Fibroblast of skin of abdomen (primary cell): ENCODE data around the gene CDC20.
"Not testable (repeated sequence)": the region's sequence is repeated elsewhere in the genome, so short reads cannot be mapped to it uniquely, and the experiment has no call there.

Experiments
- DNase-seq: peaks from one replicate; pipeline ENCODE4 v3.0.0-alpha.2; 2013

The CDC20 gene

GRCh38 chr1:43386676-43387075, 27.9 kb downstream of the CDC20 start:
- DNase-seq: no peak

DNA sequence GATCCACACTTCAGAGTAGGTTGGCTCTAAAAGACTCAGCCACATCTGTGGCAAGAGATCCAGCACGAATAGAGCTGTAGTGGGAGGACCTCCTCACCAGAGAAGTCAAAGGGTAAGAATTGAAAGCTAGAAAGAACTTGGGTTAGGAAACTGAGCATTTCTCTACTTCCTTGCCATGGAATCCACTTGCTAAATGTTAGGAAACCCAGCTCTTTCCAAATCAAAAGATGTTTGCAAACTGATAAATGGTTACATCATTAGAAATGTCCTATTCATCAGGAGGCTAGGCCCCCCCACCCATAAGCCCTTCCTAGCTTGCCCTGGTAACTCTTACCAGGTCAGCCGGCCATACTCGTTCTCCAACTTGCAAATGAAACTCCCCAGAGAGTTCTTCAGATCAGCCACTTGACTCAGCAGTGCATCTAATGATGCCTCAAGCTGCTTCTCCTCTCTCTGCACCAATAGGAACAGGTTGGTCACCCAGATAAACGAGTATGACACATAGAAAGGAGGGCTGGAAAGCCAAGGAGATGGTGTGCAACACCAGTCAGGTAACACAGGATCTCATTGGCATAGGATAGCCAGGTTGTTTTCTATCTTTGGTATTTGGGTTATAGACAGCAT, 29.3 kb downstream of the CDC20 start:
- DNase-seq: no peak

DNA sequence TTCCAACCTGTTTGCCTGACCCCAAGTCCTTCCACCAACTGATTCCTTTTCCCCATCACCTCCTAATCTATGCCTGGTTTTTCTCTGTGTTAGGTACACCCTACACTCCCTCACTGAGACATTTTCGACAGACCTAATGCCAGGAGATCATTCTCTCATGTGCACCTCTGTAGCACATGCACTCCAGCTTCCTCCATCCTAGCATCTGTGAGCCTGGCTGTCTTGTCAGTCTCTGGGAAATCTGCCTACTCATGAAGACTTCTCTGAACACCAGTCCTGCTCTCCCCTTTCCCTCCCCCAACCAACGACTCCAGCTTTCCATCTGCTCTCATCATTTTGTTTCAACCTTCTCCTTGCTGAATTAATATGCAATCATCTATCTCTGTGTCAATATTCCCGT, 29.8 kb downstream of the CDC20 start:
- no peak for DNase-seq

- peak; percentile 93 for DNase-seq
Measured at GRCh38 chr1:43389326-43390313, 30.8 kb downstream of the CDC20 start, which contains the start of the genes MED8 and SZT2. TSS of gene MED8 (minus strand) at chr1:43389800. CDS start at chr1:43389764, 36 bp downstream. TSS of gene SZT2 (plus strand) at chr1:43389899. CDS start at chr1:43389969, 70 bp downstream.

DNA sequence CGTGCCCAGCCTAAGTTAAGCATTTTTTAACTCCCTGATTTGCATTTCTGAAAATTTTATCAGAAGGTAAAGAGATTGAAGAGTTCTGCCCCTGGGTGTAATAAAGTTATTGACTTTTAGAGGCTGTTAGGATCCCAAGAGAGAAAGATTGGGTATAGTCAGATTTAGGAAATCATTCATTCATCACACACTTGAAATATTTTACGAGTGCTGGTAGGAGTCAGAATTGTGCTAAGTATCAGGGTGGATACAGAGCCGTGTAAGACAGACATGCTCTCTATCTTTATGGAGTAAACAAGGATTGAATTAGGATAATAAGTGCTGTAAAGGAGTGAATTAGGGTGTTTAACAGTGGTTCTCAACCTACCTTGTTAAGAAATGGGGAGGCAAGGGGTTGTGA, 33.9 kb downstream of the CDC20 start:
- DNase-seq: no peak

DNA sequence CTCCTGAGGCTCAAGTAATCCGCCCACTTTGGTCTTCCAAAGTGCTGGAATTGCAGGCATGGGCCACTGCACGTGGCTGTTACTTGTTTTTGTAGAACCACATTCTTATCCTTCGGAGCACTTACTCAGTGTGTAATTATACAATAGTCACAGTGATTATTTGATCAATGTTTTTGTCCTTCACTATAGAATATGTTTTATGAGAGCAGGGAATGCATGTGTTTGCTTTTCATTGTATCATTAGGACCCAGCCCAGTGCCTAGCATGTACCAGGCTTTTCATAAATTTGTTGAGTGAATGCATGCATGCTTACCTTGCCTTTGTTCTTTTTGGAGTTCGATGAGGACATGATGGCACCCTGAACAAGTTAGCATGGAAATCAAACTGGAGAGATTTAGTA, 36.7 kb downstream of the CDC20 start:
- no peak for DNase-seq

GRCh38 chr1:43396059-43396458, 37.3 kb downstream of the CDC20 start:
- DNase-seq: no peak

GRCh38 chr1:43398227-43398626, 39.4 kb downstream of the CDC20 start:
- DNase-seq: no peak

DNA sequence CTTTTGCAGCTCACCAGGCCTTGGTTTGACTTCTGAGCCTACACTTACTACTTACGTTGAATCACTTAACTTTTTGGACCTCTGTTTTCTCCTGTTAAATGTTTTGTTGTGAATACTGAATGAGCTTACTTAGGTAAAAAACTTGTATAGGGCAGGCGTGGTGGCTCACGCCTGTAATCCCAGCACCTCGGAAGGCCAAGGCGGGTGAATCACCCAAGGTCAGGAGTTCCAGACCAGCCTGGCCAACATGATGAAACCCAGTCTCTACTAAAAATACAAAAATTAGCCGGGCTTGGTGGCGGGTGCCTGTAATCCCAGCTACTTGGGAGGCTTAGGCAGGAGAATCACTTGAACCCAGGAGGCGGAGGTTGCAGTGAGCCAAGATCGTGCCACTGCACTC, 41.7 kb downstream of the CDC20 start:
- not testable (repeated sequence) for DNase-seq

DNA sequence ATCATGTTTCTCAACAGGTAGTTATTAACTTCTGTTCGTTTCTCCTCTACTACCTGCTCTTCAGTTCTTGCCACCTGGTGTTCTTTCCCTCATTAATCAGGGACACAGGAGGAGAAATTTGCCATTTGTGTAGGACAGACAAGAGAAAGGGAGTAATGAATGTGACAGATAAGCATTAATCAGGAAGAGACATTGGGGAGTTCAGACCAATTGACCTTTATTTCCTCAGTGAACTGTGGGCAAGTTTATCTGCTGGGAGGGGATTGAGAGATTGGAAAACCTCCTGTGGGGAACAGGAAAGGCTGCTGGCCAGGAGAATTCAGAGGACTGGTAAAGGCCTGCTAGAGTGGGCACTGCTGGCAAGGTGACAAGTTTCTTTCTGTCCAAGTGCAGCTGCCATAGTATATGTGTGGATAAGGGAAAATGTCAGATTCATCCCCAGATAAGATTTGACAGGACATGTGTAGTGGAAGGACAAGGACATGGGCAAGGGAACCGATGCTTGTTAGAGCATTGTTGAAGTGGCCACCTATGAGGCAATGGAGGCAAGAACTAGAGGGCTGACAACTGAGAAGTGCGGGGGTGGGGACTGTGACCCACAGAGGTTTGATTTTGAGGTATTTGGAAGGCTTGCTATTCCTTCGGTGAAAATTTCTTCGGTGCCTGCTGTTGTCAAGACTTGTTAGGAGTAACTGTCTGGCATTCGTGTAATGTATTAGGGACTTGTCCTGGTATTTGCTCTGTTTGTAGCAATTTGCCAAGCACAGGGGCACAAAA, 43.5 kb downstream of the CDC20 start:
- DNase-seq: no peak

GRCh38 chr1:43404353-43404752, 45.6 kb downstream of the CDC20 start:
- DNase-seq: no peak

- no peak for DNase-seq
Measured at GRCh38 chr1:43405219-43405875, 46.6 kb downstream of the CDC20 start.

GRCh38 chr1:43405876-43406234, 47.1 kb downstream of the CDC20 start:
- DNase-seq: no peak

DNA sequence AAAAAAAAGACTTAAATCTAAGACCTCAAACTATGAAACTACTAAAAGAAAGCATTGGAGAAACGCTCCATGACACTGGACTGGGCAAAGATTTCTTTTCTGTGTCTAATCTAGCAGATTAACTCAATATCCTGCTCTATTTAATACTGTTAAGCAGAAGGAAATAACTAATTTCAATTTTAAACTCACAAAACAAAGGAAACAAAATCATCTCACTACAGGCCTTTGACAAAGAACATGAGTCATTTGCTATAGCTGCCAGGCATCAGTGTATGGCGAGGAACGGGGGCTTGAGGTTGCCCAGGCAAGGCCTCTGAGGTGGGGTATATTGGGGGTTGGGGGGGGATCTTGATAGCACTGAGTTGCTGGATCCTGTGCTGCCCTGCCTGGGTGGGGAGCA, 51.8 kb downstream of the CDC20 start:
- DNase-seq: no peak
